Stimulated activated CD4-positive, alpha-beta T cell treated with anti-CD3 and anti-CD28 coated beads, TNF-alpha, amount 100 ng/mL, for 4 hours (primary cell): ENCODE measurements around the gene NPM3.

ENCODE experiments used
- DNase-seq, 3 experiments: peaks; one replicate each; pipeline ENCODE4 v3.0.0-alpha.2; 2020; ENCODE audit warnings: low read depth in 3 of 3

Gene NPM3

GRCh38 chr10:101759309-101760247 lies 23.7 kb downstream of the NPM3 start:
- no peak for DNase-seq

DNA sequence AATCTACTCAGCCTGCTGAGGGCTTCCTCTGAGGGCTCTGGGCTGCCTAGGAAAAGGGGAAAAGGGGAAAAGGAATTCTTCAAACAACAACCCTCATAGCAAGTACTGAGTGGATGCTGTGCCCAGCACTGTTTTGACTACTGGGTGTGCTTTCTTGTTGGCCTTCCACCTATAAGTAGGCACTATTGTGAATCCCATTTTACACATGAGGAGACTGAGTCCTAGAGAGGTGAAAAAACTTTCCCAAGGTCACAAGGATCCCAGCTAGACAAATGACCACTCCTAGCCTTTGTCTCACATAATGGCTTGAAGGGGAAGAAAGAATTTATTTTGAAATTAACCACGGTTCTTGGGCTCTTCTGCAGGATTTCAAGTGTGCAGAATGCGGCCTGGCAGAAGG lies 24.4 kb downstream of the NPM3 start:
- no peak for DNase-seq

- no peak for DNase-seq
Observed at GRCh38 chr10:101752241-101752640, 31.0 kb downstream of the NPM3 start.

DNA sequence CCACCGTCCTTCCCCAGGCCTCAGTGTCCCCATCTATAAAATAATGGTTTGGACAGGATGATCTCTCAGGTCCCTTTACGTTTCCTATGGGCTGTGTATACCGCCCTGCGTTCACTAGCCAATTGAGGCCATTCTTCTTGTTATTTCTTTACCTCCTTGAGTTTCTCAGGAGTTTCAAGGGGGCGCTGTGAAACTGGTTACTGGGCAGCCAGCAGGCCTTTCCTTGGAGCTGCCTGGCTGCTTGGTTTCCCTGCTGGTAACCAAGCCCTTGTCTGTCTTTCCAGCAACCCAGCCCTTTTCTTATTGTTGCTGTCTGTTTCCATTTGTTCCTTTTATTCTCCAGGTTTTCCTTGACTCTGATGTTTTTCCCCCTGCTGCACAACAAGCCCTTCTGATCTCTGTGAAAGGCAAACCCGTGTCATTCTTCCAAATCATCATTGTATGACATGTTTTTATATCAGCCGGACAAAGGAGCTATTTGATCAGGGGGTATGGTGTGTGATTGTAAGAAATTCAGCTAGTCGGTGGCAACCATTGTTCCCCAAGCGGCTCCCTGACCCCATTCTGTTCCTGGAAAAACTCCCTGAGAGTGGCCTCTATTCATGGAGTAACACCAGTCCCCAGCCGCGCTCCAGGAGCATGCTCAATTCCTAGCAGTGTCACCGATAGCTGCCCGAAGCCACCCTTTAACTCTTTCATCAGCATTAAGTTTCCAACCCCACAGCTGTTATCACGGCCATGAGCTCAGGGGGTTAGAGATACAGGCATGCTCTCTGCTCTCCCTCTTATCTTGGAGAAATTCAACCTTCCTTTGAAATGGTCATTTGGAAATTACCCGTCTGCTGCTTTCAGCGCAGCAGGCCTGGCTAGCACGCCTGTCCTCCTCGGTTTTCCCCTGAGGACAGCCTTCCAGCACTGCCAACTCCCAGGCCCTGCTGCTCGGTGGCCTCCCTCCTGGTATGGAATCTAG lies 33.9 kb downstream of the NPM3 start:
- no peak for DNase-seq

DNA sequence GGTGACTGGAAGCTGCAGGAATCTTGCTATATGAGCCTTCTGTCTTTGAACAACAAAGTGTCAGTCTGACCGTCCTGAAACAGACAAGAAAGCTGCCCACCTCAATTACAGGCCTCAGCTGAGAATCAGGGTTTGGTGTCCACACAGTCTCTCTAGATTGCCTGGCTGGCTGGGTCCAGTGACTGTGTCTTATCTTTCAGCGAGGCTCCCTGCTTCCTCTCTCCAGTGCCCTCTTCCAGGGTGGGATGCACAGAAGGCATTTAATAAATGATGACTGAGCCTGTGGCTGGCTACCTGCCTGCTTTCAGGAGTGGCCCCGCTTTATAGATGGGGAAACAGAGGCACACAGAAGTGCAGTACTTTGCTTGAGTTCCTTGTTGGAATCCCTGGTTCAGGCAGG lies 34.8 kb downstream of the NPM3 start:
- no peak for DNase-seq

GRCh38 chr10:101745074-101745696 lies 38.1 kb downstream of the NPM3 start:
- no peak for DNase-seq

DNA sequence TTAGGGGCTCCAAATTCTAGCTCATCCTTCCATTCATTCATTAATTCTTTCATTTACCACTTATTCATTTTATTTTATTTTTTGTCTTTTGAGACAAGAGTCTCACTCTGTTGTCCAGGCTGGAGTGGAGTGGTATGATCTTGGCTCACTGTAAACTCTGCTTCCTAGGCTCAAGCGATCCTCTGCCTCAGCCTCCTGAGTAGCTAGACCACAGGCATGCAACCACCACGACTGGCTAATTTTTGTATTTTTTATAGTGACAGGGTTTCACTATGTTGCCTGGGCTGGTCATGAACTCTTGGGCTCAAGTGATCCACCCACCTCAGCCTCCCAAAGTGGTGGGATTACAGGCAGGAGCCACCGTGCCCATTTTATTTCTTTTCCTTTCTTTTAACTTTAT lies 39.0 kb downstream of the NPM3 start:
- no peak for DNase-seq

- DNase-seq = no peak
Observed at GRCh38 chr10:101741938-101742337, 41.3 kb downstream of the NPM3 start.

DNA sequence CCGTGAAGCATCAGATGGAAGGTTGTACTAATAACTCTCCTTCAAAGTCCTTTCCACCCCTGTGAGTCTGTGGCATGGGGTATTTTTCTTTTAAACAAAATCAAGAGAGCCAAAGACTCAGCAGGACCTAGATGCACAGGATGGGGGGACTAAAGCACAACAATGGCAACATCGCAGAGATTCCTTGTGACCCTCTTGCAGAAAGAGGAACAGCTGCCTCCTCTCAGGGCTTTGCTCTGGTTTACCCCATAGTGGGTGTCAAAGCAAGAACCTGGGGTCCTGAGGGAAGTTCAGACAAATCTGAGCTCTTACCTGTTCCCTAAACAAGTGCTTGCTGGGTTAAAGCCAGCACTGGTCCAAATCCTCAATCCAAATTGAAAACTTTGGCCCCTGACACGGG lies 46.6 kb downstream of the NPM3 start:
- DNase-seq = no peak

DNA sequence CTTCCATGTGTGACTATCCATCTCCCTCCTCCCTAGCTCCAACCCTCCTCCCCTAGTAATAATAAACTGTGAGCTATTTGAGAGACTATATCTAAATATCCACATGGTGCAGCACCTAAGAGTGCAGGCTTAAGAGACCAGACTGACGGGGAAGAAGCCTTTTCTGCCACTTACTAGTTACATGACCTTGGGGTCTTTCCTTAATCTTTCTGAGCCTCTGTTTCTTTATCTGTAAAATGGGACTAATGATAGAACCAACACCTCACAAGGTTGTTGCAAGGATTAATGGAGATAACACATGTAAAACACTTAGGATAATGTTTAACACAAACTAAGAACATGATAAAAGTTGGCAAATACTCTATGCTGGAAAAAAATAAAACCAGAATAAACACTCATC lies 51.1 kb downstream of the NPM3 start:
- no peak for DNase-seq
